Cerebellar cortex (tissue), 1 donor: ENCODE results near the gene ACAD8.

ENCODE experiments used
- DNase-seq: peaks from one replicate; pipeline ENCODE4 v3.0.0-alpha.2; 2015; ENCODE audit warnings: low spot score

The ACAD8 gene

GRCh38 chr11:134253188-134253993 is at the start of gene ACAD8, which contains the start of gene THYN1:
Gene ACAD8, plus strand, starts transcription at chr11:134253568. Its CDS starts 33 bp downstream, at chr11:134253601.
Gene THYN1, minus strand, starts transcription at chr11:134253352. Its CDS starts 470 bp downstream, at chr11:134252882.
- DNase-seq: peak; percentile 98

- DNase-seq: no peak
These were observed 47.6 kb upstream of the ACAD8 start for GRCh38 chr11:134205729-134206128.

GRCh38 chr11:134206185-134206584 is 47.2 kb upstream of the ACAD8 start:
- DNase-seq: no peak

- DNase-seq: peak; percentile 28
These were observed 45.7 kb upstream of the ACAD8 start for GRCh38 chr11:134207538-134208239.

- no peak for DNase-seq
These were observed 37.5 kb upstream of the ACAD8 start for GRCh38 chr11:134215836-134216235.

GRCh38 chr11:134216816-134217215 is 36.6 kb upstream of the ACAD8 start:
- no peak for DNase-seq

- DNase-seq: no peak
These were observed 30.2 kb upstream of the ACAD8 start for GRCh38 chr11:134223121-134223520.

GRCh38 chr11:134223836-134224709 is 29.3 kb upstream of the ACAD8 start, which contains the start of the genes NCAPD3 and VPS26B:
Gene NCAPD3, minus strand, starts transcription at chr11:134223967. Its CDS starts 41 bp downstream, at chr11:134223926.
Gene VPS26B, plus strand, starts transcription at chr11:134224671. Its CDS starts 452 bp downstream, at chr11:134225123.
- peak; percentile 96 for DNase-seq

GRCh38 chr11:134224710-134225664 is 28.4 kb upstream of the ACAD8 start:
- DNase-seq: peak; percentile 56

- no peak for DNase-seq
These were observed 26.5 kb upstream of the ACAD8 start for GRCh38 chr11:134226806-134227325.

GRCh38 chr11:134228625-134229024 is 24.7 kb upstream of the ACAD8 start:
- no peak for DNase-seq

GRCh38 chr11:134229126-134229790 is 24.1 kb upstream of the ACAD8 start:
- DNase-seq: no peak

- DNase-seq: no peak
These were observed 23.0 kb upstream of the ACAD8 start for GRCh38 chr11:134230339-134230738.

GRCh38 chr11:134231958-134232659 is 21.3 kb upstream of the ACAD8 start:
- DNase-seq: no peak

- no peak for DNase-seq
These were observed 19.6 kb upstream of the ACAD8 start for GRCh38 chr11:134233729-134234179.

GRCh38 chr11:134235399-134235798 is 18.0 kb upstream of the ACAD8 start:
- DNase-seq: no peak

- DNase-seq: no peak
These were observed 16.4 kb upstream of the ACAD8 start for GRCh38 chr11:134236834-134237556.

- DNase-seq: no peak
These were observed 15.8 kb upstream of the ACAD8 start for GRCh38 chr11:134237557-134237922.

GRCh38 chr11:134238956-134239355 is 14.4 kb upstream of the ACAD8 start:
- DNase-seq: no peak
